K562 (cell line): ENCODE results near the gene CBX3. TPM values are rescaled to one million over a fixed set of nuclear protein-coding genes. Genes with fewer than 3 reads are reported as not detected.

Experiments used
- ARHGAP35 ChIP-seq: fragments of 450-650 bp; IDR thresholded peaks from 2 replicates; pipeline ENCODE4 v1.6.1; 2018; ENCODE audit not compliant: partially characterized antibody
- ARID3A ChIP-seq: IDR thresholded peaks from 2 replicates; pipeline ENCODE4 v1.6.1; 2012; ENCODE audit warnings: low read depth, low read length, improper control_type of control experiment, borderline replicate concordance
- BRD4 ChIP-seq: fragments of 200-600 bp; sonication (generic); IDR thresholded peaks from 2 replicates; pipeline ENCODE4 v1.6.1; 2017; ENCODE audit warnings: inconsistent platforms
- CREBBP ChIP-seq: IDR thresholded peaks from one replicate; pipeline ENCODE4 v1.6.1; 2012; ENCODE audit warnings: low read depth, mild to moderate bottlenecking, control low read depth, inconsistent platforms, low read length
- CSDE1 ChIP-seq, 2 experiments: fragments of 450-650 bp; IDR thresholded peaks; 2 replicates each; pipeline ENCODE4 v1.6.1; 2016; ENCODE audit warnings: mild to moderate bottlenecking in 1 of 2
- E2F5 ChIP-seq: sonication (generic); formaldehyde crosslinking; IDR thresholded peaks from 2 replicates; pipeline ENCODE4 v1.8.0; 2022; ENCODE audit warnings: mild to moderate bottlenecking, missing genetic modification reagents
- KLF16 ChIP-seq: IDR thresholded peaks from 2 replicates; pipeline ENCODE4 v1.6.1; 2016; ENCODE audit warnings: antibody characterized with exemption
- MCM2 ChIP-seq: fragments of 450-650 bp; IDR thresholded peaks from 2 replicates; pipeline ENCODE4 v1.6.1; 2017; ENCODE audit warnings: low read depth, mild to moderate bottlenecking
- MTA3 ChIP-seq: fragments of 450-650 bp; formaldehyde crosslinking; IDR thresholded peaks from 2 replicates; pipeline ENCODE4 v1.6.1; 2017; ENCODE audit warnings: mild to moderate bottlenecking, borderline replicate concordance
- NELFE ChIP-seq: IDR thresholded peaks from 2 replicates; pipeline ENCODE4 v1.6.1; 2011; ENCODE audit warnings: mild to moderate bottlenecking; ENCODE audit not compliant: insufficient read depth, insufficient read length
- NFE2 ChIP-seq: IDR thresholded peaks from 2 replicates; pipeline ENCODE4 v1.6.1; 2014; ENCODE audit warnings: antibody characterized with exemption, low read depth
- NFRKB ChIP-seq: fragments of 450-650 bp; IDR thresholded peaks from 2 replicates; pipeline ENCODE4 v1.6.1; 2016; ENCODE audit warnings: low read depth
- NONO ChIP-seq, 2 experiments: fragments of 200-400 bp in 1 of 2; fragments of 450-650 bp in 1 of 2; formaldehyde crosslinking in 1 of 2; IDR thresholded peaks; 2 replicates each; pipeline ENCODE4 v1.6.1; 2017; ENCODE audit warnings: low read depth in 2 of 2, mild to moderate bottlenecking in 2 of 2, moderate library complexity in 2 of 2, low read length in 1 of 2
- PHF20 ChIP-seq: fragments of 450-650 bp; IDR thresholded peaks from 2 replicates; pipeline ENCODE4 v1.6.1; 2018; ENCODE audit not compliant: partially characterized antibody
- RFX1 ChIP-seq: fragments of 450-650 bp; IDR thresholded peaks from 2 replicates; pipeline ENCODE4 v1.6.1; 2016; ENCODE audit warnings: mild to moderate bottlenecking, moderate library complexity
- SMARCE1 ChIP-seq: fragments of 450-650 bp; IDR thresholded peaks from 2 replicates; pipeline ENCODE4 v1.7.1; 2016; ENCODE audit warnings: mild to moderate bottlenecking
- TRIM28 ChIP-seq: fragments of 450-650 bp; IDR thresholded peaks from 2 replicates; pipeline ENCODE4 v1.6.1; 2017
- ZKSCAN3 ChIP-seq: fragments of 250-450 bp; sonication (Bioruptor Pico); IDR thresholded peaks from 2 replicates; pipeline ENCODE4 v1.4.0; 2020
- ZNF143 ChIP-seq: sonication (generic); formaldehyde crosslinking; IDR thresholded peaks from 2 replicates; pipeline ENCODE4 v1.9.0; 2022; ENCODE audit warnings: mild to moderate bottlenecking, missing genetic modification reagents
- ZNF232 ChIP-seq: sonication (generic); formaldehyde crosslinking; IDR thresholded peaks from 2 replicates; pipeline ENCODE4 v1.8.0; 2022; ENCODE audit warnings: mild to moderate bottlenecking, missing genetic modification reagents
- ZNF583 ChIP-seq: fragments of 250-450 bp; sonication (Bioruptor Pico); IDR thresholded peaks from 2 replicates; pipeline ENCODE4 v1.4.0; 2020
- ZNF592 ChIP-seq: fragments of 450-650 bp; IDR thresholded peaks from 2 replicates; pipeline ENCODE4 v1.6.1; 2017; ENCODE audit warnings: antibody characterized with exemption, mild to moderate bottlenecking
- polyA plus RNA-seq, 8 experiments: library from polyadenylated mRNA; depleted of rRNA in 4 of 8; stranded (reverse) in 5 of 8; unstranded in 3 of 8; fragments of >200 nt; fragmentation: Nextera tagmentation in 2 of 8; fragmentation: Illumina TruSeq in 1 of 8; extraction: Ambion mirVana in 2 of 8; extraction: Trizol in 1 of 8; gene quantifications; 2 replicates each; pipeline versions ENCODE4 v1.2.1 to v1.2.3, GENCODE V29; 2011 to 2014; ENCODE audit warnings: inconsistent platforms in 1 of 8, missing spikeins in 1 of 8
- total RNA-seq, 7 experiments: library from RNA; depleted of rRNA in 6 of 7; stranded (reverse); fragments of >200 nt in 6 of 7; fragmentation: Illumina TruSeq in 2 of 7; extraction: Trizol in 2 of 7; gene quantifications; 2 replicates each; pipeline versions ENCODE4 v1.2.1 to v1.2.3, GENCODE V29; 2011 to 2021; ENCODE audit warnings: low replicate concordance in 1 of 7
- TF ChIP-seq, protein P1 (sequence below): fragments of 450-650 bp; IDR thresholded peaks from 2 replicates; pipeline ENCODE4 v1.6.1; 2017; ENCODE audit warnings: mild to moderate bottlenecking, moderate library complexity

Gene CBX3
- total and polyA plus RNA-seq, 9 of the 15 experiments (the other 6 are each of a cell fraction or from before 2014, with no cell fraction given): 198 to 413 (median 328) TPM

DNA sequence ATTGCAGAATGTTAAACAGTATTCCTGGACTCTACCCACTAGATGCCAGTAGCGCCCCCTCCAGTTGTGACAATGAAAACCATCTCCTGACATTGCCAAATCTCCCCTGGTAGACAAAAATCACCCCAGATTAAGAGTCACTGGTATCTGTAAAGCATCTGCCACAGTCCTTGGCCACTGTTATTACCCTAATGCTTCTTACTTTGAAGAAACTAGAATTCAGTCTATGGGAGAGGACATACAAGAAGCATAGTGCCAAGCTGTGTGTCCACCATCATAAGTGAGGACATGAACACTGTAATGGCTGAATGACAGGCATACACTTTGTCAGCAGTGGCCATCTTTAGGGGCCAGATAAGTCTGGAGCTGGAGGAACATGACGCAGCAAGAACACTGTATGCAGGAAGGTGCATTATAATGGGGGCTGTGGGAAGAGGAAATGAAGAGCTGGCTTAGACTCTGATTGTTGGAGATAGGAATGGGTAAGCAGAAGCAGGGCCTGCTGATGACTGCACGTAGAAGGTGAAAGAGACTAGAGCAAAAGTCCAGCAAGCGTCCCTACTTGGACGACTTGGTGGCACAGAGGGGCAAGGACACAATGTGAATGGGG, 32.5 kb downstream of the CBX3 start (continued):
- TF ChIP-seq CSDE1 (IDR thresholded peaks at IDR 0.05) (no peak), RFX1 (no peak), ZNF592 (peak; percentile 98), NFRKB (peak; percentile 99), KLF16 (no peak), BRD4 (0 out of 2 replicates have a peak, but pooled peaks have one; percentile 72), E2F5 (CRISPR knock-in tag) (no peak), ARHGAP35 (no peak), SMARCE1 (peak; percentile 87), ZNF143 (CRISPR knock-in tag) (no peak), MTA3 (0 out of 2 replicates have a peak, but pooled peaks have one; percentile 52), CREBBP (no peak), ARID3A (no peak), MCM2 (no peak), ZNF232 (CRISPR knock-in tag) (no peak), NFE2 (peak; percentile 99), NONO (IDR thresholded peaks at IDR 0.05; ENCODE audit: low read depth in 2 of 2, low read length in 1 of 2) (no peak), ZKSCAN3 (CRISPR knock-in tag) (no peak), PHF20 (no peak), NELFE (no peak), TRIM28 (no peak), ZNF583 (CRISPR knock-in tag) (peak; percentile 87)
- TF ChIP-seq, protein P1, sequence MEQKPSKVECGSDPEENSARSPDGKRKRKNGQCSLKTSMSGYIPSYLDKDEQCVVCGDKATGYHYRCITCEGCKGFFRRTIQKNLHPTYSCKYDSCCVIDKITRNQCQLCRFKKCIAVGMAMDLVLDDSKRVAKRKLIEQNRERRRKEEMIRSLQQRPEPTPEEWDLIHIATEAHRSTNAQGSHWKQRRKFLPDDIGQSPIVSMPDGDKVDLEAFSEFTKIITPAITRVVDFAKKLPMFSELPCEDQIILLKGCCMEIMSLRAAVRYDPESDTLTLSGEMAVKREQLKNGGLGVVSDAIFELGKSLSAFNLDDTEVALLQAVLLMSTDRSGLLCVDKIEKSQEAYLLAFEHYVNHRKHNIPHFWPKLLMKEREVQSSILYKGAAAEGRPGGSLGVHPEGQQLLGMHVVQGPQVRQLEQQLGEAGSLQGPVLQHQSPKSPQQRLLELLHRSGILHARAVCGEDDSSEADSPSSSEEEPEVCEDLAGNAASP: no peak
